ENCODE data around the gene SLITRK1. TPM values are rescaled to one million over a fixed set of nuclear protein-coding genes. Genes with fewer than 3 reads are reported as not detected.

SLITRK1 gene, protein sequence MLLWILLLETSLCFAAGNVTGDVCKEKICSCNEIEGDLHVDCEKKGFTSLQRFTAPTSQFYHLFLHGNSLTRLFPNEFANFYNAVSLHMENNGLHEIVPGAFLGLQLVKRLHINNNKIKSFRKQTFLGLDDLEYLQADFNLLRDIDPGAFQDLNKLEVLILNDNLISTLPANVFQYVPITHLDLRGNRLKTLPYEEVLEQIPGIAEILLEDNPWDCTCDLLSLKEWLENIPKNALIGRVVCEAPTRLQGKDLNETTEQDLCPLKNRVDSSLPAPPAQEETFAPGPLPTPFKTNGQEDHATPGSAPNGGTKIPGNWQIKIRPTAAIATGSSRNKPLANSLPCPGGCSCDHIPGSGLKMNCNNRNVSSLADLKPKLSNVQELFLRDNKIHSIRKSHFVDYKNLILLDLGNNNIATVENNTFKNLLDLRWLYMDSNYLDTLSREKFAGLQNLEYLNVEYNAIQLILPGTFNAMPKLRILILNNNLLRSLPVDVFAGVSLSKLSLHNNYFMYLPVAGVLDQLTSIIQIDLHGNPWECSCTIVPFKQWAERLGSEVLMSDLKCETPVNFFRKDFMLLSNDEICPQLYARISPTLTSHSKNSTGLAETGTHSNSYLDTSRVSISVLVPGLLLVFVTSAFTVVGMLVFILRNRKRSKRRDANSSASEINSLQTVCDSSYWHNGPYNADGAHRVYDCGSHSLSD
- not detected for total RNA-seq

DNA sequence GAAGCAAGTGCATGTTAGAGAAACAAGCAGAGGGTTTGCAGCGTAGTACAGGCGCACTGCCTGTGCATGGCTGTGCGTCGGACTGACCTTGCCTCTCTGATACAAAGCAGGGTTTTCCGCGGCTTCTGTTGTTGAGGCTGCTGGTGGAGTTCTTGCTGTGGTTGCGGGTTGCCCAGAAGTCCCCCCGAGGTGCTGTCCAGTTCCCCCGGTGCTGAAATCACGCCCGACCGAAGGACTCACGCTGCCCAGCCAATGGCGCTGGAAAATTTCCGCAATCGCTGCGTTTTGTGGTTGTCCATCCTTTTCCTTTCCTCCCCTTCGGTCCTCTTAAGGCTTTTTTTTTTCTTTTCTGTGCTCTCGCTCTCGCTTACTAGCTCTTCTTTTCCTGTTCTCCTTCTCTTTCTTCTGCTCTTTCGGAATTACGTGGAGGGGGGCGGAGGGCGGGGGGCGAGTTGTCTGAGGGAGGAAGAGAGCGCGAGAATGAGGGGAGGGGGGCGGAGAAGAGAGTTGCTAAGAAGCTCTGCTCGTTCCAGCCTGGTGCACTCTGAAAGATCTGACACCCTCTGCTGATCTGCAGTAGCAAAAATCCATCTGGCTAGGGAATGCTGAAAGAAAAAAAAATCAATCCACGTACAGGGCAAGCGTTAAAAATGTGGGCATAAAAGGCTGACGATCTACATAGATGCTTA is at the start of gene SLITRK1:
SLITRK1 (minus strand) TSS at position 558 of the 689 bp plus-strand sequence. CDS start 967 bp downstream, outside the sequence.
- DNase-seq = no peak
- Histone ChIP-seq H3K27me3 (no peaks in the 10 kb centered on the region), H3K36me3 (no peaks in the 10 kb centered on the region), H3K4me3 (no peak within 1 kb of the TSS), H3K9ac (ENCODE audit: low read depth in 2 of 2, low read length in 2 of 2) (no peak within 1 kb of the TSS), H3K27ac (no peak within 1 kb of the TSS), H3K4me1 (no peaks in the 10 kb centered on the region), H3K9me3 (no peaks in the 10 kb centered on the region)
- intact Hi-C loops (cut with DNase I) = no loop called here
- TF ChIP-seq, protein P1, sequence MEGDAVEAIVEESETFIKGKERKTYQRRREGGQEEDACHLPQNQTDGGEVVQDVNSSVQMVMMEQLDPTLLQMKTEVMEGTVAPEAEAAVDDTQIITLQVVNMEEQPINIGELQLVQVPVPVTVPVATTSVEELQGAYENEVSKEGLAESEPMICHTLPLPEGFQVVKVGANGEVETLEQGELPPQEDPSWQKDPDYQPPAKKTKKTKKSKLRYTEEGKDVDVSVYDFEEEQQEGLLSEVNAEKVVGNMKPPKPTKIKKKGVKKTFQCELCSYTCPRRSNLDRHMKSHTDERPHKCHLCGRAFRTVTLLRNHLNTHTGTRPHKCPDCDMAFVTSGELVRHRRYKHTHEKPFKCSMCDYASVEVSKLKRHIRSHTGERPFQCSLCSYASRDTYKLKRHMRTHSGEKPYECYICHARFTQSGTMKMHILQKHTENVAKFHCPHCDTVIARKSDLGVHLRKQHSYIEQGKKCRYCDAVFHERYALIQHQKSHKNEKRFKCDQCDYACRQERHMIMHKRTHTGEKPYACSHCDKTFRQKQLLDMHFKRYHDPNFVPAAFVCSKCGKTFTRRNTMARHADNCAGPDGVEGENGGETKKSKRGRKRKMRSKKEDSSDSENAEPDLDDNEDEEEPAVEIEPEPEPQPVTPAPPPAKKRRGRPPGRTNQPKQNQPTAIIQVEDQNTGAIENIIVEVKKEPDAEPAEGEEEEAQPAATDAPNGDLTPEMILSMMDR (IDR thresholded peaks at IDR 0.05) = no peak

DNA sequence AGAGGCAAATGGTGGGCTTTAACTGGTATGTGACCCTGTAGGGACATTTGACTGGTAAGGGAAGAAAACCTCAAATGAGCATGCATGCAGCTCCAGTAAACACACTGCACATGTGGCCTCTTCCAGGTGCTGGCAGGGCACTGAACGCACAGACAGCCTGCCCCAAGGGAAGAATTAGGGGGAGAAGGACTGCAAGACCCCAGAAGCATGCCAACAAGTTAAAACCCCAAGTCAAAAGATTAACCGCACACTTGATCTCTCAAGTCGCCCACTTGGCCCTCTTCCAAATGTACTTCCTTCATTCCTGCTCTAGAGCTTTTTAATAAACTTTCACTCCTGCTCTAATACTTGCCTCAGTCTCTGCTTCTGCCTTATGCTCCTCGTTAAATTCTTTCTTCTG is 46.9 kb upstream of the SLITRK1 start:
- intact Hi-C loops (cut with DNase I) = no loop called here
- Histone ChIP-seq H3K4me3 (no peak overlapping the region), H3K27ac (no peak overlapping the region), H3K4me1 (no peaks in the 10 kb centered on the region), H3K27me3 (no peaks in the 10 kb centered on the region), H3K9me3 (no peaks in the 10 kb centered on the region), H3K9ac (ENCODE audit: low read depth in 2 of 2, low read length in 2 of 2) (no peak overlapping the region), H3K36me3 (no peaks in the 10 kb centered on the region)
- no peak for DNase-seq
- TF ChIP-seq, protein P1 (IDR thresholded peaks at IDR 0.05) = no peak

DNA sequence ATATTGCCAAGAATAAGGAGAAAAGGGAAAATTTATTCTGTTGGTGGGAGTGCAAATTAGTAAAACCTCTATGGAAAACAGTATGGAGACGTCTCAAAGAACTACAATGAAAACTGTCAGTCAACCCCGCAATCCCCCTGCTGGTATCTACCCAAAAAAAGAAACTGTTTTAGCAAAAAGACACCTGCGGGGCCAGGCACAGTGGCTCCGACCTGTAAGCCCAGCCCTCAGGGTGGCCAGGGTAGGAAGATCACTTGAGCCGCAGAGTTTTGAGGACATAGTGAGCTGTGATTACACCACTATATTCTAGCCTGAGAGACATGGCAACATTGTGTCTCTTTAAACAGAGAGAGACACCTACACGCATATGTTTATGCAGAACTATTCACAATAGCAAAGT is 37.5 kb upstream of the SLITRK1 start:
- no peaks in the 10 kb centered on the region for H3K36me3 ChIP-seq
- no peak overlapping the region for H3K4me3 ChIP-seq

DNA sequence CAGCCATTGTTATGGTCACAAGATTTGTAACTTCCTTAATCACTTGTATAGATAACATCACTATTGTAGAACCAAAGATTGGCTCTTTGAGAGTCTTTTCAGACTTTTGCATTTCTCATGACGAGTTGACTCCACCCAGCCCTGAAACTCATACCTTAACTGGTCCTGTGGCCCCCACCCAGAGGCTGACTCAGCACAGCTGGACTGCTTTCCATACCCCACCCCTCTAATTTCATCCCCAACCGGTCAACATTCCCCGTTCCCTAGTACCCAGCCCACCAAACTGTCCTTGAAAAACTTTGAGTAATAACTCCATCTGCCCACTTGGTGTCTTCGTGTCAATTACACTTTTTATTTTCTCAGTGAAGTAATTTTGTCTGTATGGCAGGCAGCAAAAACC is 32.1 kb upstream of the SLITRK1 start:
- no peaks in the 10 kb centered on the region for H3K27me3 ChIP-seq
- no peaks in the 10 kb centered on the region for H3K4me1 ChIP-seq
- H3K4me3 ChIP-seq = no peak overlapping the region
- H3K36me3 ChIP-seq = no peaks in the 10 kb centered on the region
- TF ChIP-seq, protein P1 (IDR thresholded peaks at IDR 0.05) = no peak
- H3K9ac ChIP-seq (ENCODE audit: low read depth in 2 of 2, low read length in 2 of 2) = no peak overlapping the region
- no peak for DNase-seq
- H3K27ac ChIP-seq = no peak overlapping the region
- H3K9me3 ChIP-seq = peaks cover 3% of the 10 kb centered on the region
- intact Hi-C loops (cut with DNase I) = no loop called here

More for the DNA sequence above, 37.5 kb upstream of the SLITRK1 start:
- TF ChIP-seq, protein P1 (IDR thresholded peaks at IDR 0.05) = no peak
- Histone ChIP-seq H3K4me1 (no peaks in the 10 kb centered on the region), H3K27ac (no peak overlapping the region), H3K27me3 (no peaks in the 10 kb centered on the region), H3K9ac (ENCODE audit: low read depth in 2 of 2, low read length in 2 of 2) (no peak overlapping the region), H3K9me3 (peaks cover 7% of the 10 kb centered on the region)
- intact Hi-C loops (cut with DNase I) = no loop called here
- no peak for DNase-seq

DNA sequence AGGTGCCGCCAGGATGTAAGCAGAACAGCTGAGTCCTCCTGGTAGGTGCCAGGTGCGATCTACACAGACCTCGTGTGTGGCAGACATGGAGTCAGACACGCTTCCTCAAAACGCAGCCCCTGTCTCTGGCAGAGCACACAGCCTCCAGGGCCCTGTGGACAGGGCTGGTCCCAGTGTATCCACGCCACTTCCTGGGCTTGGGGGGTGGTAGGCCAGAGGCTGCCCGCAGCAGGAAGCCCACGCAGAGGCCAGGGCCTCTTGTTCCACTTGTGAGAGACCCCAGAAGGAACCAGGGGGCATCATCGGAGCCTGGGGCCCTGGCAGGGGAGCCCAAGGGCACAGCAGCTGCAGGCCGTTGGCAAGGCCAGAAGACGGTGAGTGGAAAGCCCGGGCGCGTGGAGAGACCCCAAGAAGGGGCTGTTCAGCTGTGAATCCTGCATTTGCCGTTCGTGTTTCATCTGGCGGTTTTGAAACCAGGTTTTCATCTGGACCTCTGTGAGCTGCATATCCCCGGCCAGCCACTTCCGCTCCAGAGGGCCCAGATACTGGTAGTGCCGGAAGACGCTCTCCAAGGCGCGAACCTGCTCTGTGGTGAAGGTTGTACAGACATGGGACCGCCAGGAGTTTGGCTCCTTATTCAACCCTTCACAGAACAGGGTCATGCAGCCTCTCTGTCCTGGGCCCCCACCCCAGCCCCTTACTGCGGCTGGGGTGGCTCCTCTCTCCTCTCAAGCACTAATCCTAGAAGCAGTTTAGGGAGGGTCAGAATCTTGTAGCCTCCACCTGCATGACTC is 25.1 kb upstream of the SLITRK1 start:
- Histone ChIP-seq H3K9ac (ENCODE audit: low read depth in 2 of 2, low read length in 2 of 2) (no peak overlapping the region), H3K4me3 (no peak overlapping the region), H3K4me1 (no peaks in the 10 kb centered on the region), H3K9me3 (no peaks in the 10 kb centered on the region), H3K27me3 (no peaks in the 10 kb centered on the region), H3K27ac (no peak overlapping the region), H3K36me3 (no peaks in the 10 kb centered on the region)
- no peak for DNase-seq
- intact Hi-C loops (cut with DNase I) = no loop called here
- TF ChIP-seq, protein P1 (IDR thresholded peaks at IDR 0.05) = no peak
